ENCODE data around the gene MXD4.

- TF ChIP-seq CTCF (IDR thresholded peaks at IDR 0.05) (no peak), POLR2A (IDR thresholded peaks at IDR 0.05) (no peak)
These were observed 5.9 kb upstream of the MXD4 start for GRCh38 chr4:2267841-2268240.

Measured in adrenal gland (tissue), 5 donors.